A549 (cell line): Measurements from ENCODE around the gene LIPN.

Source experiments
- HOXB13 ChIP-seq: fragments of 250-450 bp; sonication (Bioruptor Pico); IDR thresholded peaks from 2 replicates; pipeline ENCODE4 v1.5.0; 2020; ENCODE audit warnings: low read depth, mild to moderate bottlenecking, moderate library complexity
- MAX ChIP-seq: IDR thresholded peaks from 2 replicates; pipeline ENCODE4 v1.6.1; 2012
- POLR2A ChIP-seq: IDR thresholded peaks from 2 replicates; pipeline ENCODE4 v1.6.1; 2012; ENCODE audit warnings: mild to moderate bottlenecking, low read length
- REST ChIP-seq: fragments of 200-600 bp; sonication (generic); IDR thresholded peaks from 2 replicates; pipeline ENCODE4 v1.6.1; 2016; ENCODE audit warnings: antibody characterized with exemption, mild to moderate bottlenecking, moderate library complexity
- TF ChIP-seq, protein P1 (sequence below): fragments of >200 bp; sonication (Bioruptor Twin); formaldehyde crosslinking; IDR thresholded peaks from 3 replicates; pipeline ENCODE4 v1.5.1; 2016

DNA sequence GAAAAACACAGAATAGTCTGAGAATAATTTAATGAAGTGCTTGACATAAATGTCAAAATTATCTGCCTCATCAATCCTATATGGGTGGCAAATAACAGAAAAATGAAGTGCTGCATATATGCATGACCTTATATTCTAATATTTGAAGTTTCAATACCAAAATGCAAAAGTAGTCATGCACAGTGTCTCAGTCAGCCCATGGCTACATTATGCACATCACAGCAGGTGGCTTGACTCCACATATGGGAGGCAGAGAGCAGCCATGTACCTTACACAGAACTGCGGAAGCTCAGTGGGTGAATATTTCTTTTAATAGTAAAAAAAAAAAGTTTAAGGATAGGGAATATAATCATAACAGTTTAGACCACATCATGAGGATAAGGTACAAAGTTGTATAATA lies 17.4 kb upstream of the LIPN start:
- no peak for TF ChIP-seq HOXB13 (CRISPR knock-in tag)
- TF ChIP-seq REST = no peak
- TF ChIP-seq POLR2A = no peak
- TF ChIP-seq, protein P1, sequence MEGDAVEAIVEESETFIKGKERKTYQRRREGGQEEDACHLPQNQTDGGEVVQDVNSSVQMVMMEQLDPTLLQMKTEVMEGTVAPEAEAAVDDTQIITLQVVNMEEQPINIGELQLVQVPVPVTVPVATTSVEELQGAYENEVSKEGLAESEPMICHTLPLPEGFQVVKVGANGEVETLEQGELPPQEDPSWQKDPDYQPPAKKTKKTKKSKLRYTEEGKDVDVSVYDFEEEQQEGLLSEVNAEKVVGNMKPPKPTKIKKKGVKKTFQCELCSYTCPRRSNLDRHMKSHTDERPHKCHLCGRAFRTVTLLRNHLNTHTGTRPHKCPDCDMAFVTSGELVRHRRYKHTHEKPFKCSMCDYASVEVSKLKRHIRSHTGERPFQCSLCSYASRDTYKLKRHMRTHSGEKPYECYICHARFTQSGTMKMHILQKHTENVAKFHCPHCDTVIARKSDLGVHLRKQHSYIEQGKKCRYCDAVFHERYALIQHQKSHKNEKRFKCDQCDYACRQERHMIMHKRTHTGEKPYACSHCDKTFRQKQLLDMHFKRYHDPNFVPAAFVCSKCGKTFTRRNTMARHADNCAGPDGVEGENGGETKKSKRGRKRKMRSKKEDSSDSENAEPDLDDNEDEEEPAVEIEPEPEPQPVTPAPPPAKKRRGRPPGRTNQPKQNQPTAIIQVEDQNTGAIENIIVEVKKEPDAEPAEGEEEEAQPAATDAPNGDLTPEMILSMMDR = no peak
- no peak for TF ChIP-seq MAX
